Astrocyte (in vitro differentiated cells and primary cell): ENCODE results near the gene RIMS4. TPM values are rescaled to one million over a fixed set of nuclear protein-coding genes. Genes with fewer than 3 reads are reported as not detected.
"Not testable (repeated sequence)": the region's sequence is repeated elsewhere in the genome, so short reads cannot be mapped to it uniquely, and the experiment has no call there.

ENCODE experiments used
- DNase-seq: peaks from one replicate; pipeline ENCODE4 v3.0.0-alpha.2; 2010; ENCODE audit warnings: low read depth
- FAIRE-seq: peaks from 2 replicates; lab custom pipeline; 2011; peaks lifted over from hg19 to GRCh38; lab: Jason Lieb, UNC
- H2AFZ ChIP-seq: 2 replicates; pipeline ENCODE4 v1.6.0; 2012; ENCODE audit warnings: low read depth, low read length, inconsistent platforms
- H3K27ac ChIP-seq: 2 replicates; pipeline ENCODE4 v1.5.1; 2011; ENCODE audit warnings: low read depth, low read length, inconsistent platforms
- H3K27me3 ChIP-seq: 2 replicates; pipeline ENCODE4 v1.6.0; 2011; ENCODE audit warnings: low read length, inconsistent platforms; ENCODE audit not compliant: insufficient read depth
- H3K36me3 ChIP-seq: 2 replicates; pipeline ENCODE4 v1.5.1; 2011; ENCODE audit warnings: low read length, inconsistent platforms; ENCODE audit not compliant: insufficient read depth
- H3K4me1 ChIP-seq: 2 replicates; pipeline ENCODE4 v1.5.1; 2011; ENCODE audit warnings: low read length, inconsistent platforms; ENCODE audit not compliant: insufficient read depth
- H3K4me2 ChIP-seq: 2 replicates; pipeline ENCODE4 v1.6.0; 2012; ENCODE audit warnings: low read length, inconsistent platforms
- H3K4me3 ChIP-seq: 2 replicates; pipeline ENCODE4 v1.5.1; 2011; ENCODE audit warnings: low read depth, mild to moderate bottlenecking, low read length, inconsistent platforms; ENCODE audit not compliant: insufficient read depth
- H3K79me2 ChIP-seq: 2 replicates; pipeline ENCODE4 v1.6.0; 2012; ENCODE audit warnings: mild to moderate bottlenecking, low read length, inconsistent platforms; ENCODE audit not compliant: insufficient read depth
- H3K9ac ChIP-seq: 2 replicates; pipeline ENCODE4 v1.6.0; 2012; ENCODE audit warnings: mild to moderate bottlenecking, low read length, inconsistent platforms
- H3K9me3 ChIP-seq: 2 replicates; pipeline ENCODE4 v1.5.1; 2012; ENCODE audit warnings: low read depth, mild to moderate bottlenecking, low read length, inconsistent platforms; ENCODE audit not compliant: insufficient read depth
- H4K20me1 ChIP-seq: 2 replicates; pipeline ENCODE4 v1.6.0; 2012; ENCODE audit warnings: low read length, inconsistent platforms; ENCODE audit not compliant: insufficient read depth
- H3K27ac Mint-ChIP-seq: one replicate; pipeline ENCODE4 v1.8.0; 2021; ENCODE audit warnings: mild to moderate bottlenecking, mixed read lengths; ENCODE audit not compliant: unreplicated experiment
- H3K27me3 Mint-ChIP-seq: one replicate; pipeline ENCODE4 v1.8.0; 2021; ENCODE audit warnings: low read depth, mixed read lengths; ENCODE audit not compliant: unreplicated experiment
- H3K36me3 Mint-ChIP-seq: one replicate; pipeline ENCODE4 v1.8.0; 2021; ENCODE audit warnings: low read depth, mixed read lengths; ENCODE audit not compliant: unreplicated experiment
- H3K4me1 Mint-ChIP-seq: one replicate; pipeline ENCODE4 v1.8.0; 2021; ENCODE audit warnings: low read depth, mixed read lengths; ENCODE audit not compliant: unreplicated experiment
- H3K4me3 Mint-ChIP-seq: one replicate; pipeline ENCODE4 v1.8.0; 2021; ENCODE audit warnings: mild to moderate bottlenecking, moderate library complexity, mixed read lengths; ENCODE audit not compliant: unreplicated experiment
- H3K9me3 Mint-ChIP-seq: one replicate; pipeline ENCODE4 v1.8.0; 2021; ENCODE audit warnings: mild to moderate bottlenecking, mixed read lengths; ENCODE audit not compliant: unreplicated experiment
- CTCF ChIP-seq: IDR thresholded peaks from 2 replicates; pipeline ENCODE4 v1.5.1; 2011; ENCODE audit warnings: low read depth, mild to moderate bottlenecking, inconsistent platforms, low read length, moderate library complexity; ENCODE audit not compliant: insufficient read depth
- EZH2 ChIP-seq: IDR thresholded peaks from 2 replicates; pipeline ENCODE4 v1.6.1; 2012; ENCODE audit warnings: mild to moderate bottlenecking, low read length, inconsistent platforms; ENCODE audit not compliant: insufficient read depth
- total RNA-seq: library from RNA; stranded (reverse); gene quantifications from 2 replicates; pipeline ENCODE4 v1.2.1, GENCODE V29; 2021

Gene RIMS4
- total RNA-seq, 1 donor from 2014 or later = 0.48 TPM

DNA sequence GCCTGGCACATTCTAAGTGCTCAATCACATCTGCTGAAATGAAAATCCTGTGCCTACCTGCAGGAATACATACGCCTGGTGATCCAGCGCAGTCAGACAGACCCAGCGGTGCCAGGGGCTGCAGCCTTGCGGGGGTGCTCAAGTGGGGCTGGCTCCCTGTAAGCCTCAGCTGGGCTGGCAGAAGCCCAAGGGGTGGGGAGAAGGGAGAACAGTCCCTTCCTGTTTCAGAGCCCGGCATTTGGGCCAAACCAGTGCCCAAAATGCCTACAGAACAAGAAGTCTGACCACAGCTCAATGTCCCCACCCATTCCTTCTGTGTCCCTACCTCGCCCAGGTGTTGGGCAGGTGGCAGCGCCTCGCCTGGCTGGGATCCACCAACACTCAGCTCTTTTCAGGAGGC lies 42.1 kb downstream of the RIMS4 start:
- Histone ChIP-seq H3K79me2 (no peaks in the 10 kb centered on the region), H3K27me3 (peaks cover 19% of the 10 kb centered on the region), H4K20me1 (no peaks in the 10 kb centered on the region), H3K9ac (no peak overlapping the region), H3K9me3 (no peaks in the 10 kb centered on the region), H3K4me1 (no peaks in the 10 kb centered on the region), H3K4me3 (no peak overlapping the region), H3K27ac (no peak overlapping the region), H3K36me3 (no peaks in the 10 kb centered on the region), H2AFZ (no peak overlapping the region), H3K4me2 (no peak overlapping the region)
- Mint-ChIP-seq H3K4me3 (no peak overlapping the region), H3K4me1 (peaks cover 11% of the 10 kb centered on the region), H3K36me3 (no peaks in the 10 kb centered on the region), H3K27ac (no peak overlapping the region), H3K9me3 (no peaks in the 10 kb centered on the region), H3K27me3 (peaks cover 25% of the 10 kb centered on the region)
- DNase-seq (no peak), FAIRE-seq (no peak)
- no peak for TF ChIP-seq CTCF
- no peak for TF ChIP-seq EZH2

DNA sequence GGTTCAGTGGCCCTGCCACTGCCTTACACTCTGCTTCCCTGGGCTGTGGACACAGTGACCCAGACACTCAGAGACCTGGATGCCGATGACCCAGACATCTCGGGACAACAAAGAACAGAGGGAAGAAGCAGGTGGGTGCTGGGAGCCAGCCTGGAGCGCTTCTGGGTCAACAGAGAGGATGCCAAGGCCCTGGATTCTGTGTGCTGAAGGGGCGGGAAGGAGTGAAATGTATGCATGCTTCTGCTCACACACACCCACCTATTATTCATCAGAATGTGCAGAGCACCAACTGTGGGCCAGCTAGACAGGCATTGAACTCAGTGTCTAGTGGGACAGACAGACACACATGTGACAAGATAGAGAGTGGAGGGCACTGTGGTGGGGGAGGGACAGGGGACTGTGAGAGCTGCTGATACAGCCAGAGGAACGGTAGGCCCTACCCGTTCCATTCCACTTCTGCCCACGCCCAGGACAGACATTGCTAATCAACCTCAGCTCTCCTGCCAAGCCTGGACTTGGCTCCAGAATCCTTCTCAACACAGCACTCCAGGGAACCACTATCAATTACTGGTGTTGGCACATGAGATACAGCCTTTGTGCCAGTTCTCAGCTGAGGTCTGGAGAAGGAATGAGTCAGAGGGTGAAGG lies 44.5 kb downstream of the RIMS4 start:
- Histone ChIP-seq H3K27me3 (peaks cover 15% of the 10 kb centered on the region), H3K9ac (no peak overlapping the region), H3K27ac (no peak overlapping the region), H4K20me1 (no peaks in the 10 kb centered on the region), H2AFZ (no peak overlapping the region), H3K9me3 (no peaks in the 10 kb centered on the region), H3K4me1 (no peaks in the 10 kb centered on the region), H3K79me2 (no peaks in the 10 kb centered on the region), H3K4me2 (no peak overlapping the region), H3K4me3 (no peak overlapping the region), H3K36me3 (no peaks in the 10 kb centered on the region)
- Mint-ChIP-seq H3K4me1 (peaks cover 11% of the 10 kb centered on the region), H3K9me3 (no peaks in the 10 kb centered on the region), H3K4me3 (no peak overlapping the region), H3K27ac (no peak overlapping the region), H3K27me3 (peaks cover 23% of the 10 kb centered on the region), H3K36me3 (no peaks in the 10 kb centered on the region)
- FAIRE-seq = no peak
- no peak for TF ChIP-seq CTCF
- TF ChIP-seq EZH2 = no peak
- DNase-seq = no peak

DNA sequence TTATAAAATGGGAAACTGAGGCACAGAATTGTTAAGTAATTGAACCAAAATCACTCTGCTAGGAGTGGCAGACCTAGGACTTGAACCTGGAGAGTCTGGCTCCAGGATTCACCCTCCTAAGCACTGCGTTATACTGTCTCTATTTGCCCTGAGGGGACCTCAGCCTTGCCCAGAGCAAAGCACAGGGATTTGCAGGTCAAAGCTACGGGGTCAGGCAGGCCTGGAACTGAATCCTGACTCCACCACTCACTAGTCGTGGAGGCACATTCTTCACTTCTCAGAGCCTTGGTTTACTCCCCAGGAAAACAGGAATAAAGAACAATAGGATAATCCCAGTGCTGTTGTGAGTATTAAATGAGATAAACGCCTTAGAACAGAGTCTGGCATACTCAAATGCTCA lies 45.3 kb downstream of the RIMS4 start:
- Histone ChIP-seq H3K27me3 (peaks cover 19% of the 10 kb centered on the region), H3K4me2 (no peak overlapping the region), H2AFZ (no peak overlapping the region), H3K79me2 (no peaks in the 10 kb centered on the region), H3K4me1 (no peaks in the 10 kb centered on the region), H3K9ac (no peak overlapping the region), H3K9me3 (no peaks in the 10 kb centered on the region), H4K20me1 (no peaks in the 10 kb centered on the region), H3K4me3 (no peak overlapping the region), H3K27ac (no peak overlapping the region), H3K36me3 (no peaks in the 10 kb centered on the region)
- H3K27ac Mint-ChIP-seq = no peak overlapping the region
- H3K27me3 Mint-ChIP-seq = peaks cover 26% of the 10 kb centered on the region
- no peaks in the 10 kb centered on the region for H3K36me3 Mint-ChIP-seq
- no peak overlapping the region for H3K4me3 Mint-ChIP-seq
- no peak for FAIRE-seq
- H3K4me1 Mint-ChIP-seq = peaks cover 11% of the 10 kb centered on the region
- no peak for DNase-seq
- no peaks in the 10 kb centered on the region for H3K9me3 Mint-ChIP-seq
- TF ChIP-seq EZH2 (no peak), CTCF (no peak)

- H3K27me3 Mint-ChIP-seq = peaks cover 27% of the 10 kb centered on the region
- not testable (repeated sequence) for H3K4me3 Mint-ChIP-seq, H3K4me1 Mint-ChIP-seq, H3K27ac ChIP-seq, H3K79me2 ChIP-seq, H3K9me3 ChIP-seq, H3K4me3 ChIP-seq, H3K36me3 Mint-ChIP-seq, H3K9ac ChIP-seq, H2AFZ ChIP-seq, H3K36me3 ChIP-seq, FAIRE-seq, H3K27ac Mint-ChIP-seq, H3K4me1 ChIP-seq, H4K20me1 ChIP-seq, H3K4me2 ChIP-seq, H3K9me3 Mint-ChIP-seq, DNase-seq
- peaks cover 27% of the 10 kb centered on the region for H3K27me3 ChIP-seq
Measured at GRCh38 chr20:44763798-44764197, 46.5 kb downstream of the RIMS4 start.
